Measurements from ENCODE around the gene ZMAT2. TPM values are rescaled to one million over a fixed set of nuclear protein-coding genes. Genes with fewer than 3 reads are reported as not detected.

Gene ZMAT2
- polyA plus RNA-seq, 1 donor (not counting 4 experiments of a cell fraction or from before 2014, with no cell fraction given): 75.0 TPM

DNA sequence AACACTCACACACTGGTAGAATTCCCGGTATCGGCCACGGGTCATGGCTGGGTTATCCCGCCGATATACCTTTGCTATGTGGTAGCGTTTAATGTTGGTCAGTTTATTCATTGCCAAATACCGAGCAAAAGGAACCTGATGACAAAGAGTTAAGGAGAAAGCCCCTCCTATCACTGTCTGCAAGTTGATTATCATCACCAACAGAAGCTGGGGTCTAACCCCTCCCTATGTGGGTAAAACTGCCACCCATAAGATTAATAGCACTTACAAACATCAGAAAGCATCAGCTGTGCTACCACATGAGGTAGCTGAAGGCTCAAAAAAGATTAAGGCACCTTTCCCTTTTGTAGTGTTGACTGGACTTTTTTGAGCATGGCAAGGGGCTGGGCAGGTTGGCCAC is 21.3 kb upstream of the ZMAT2 start:
- no peak overlapping the region for H2AFZ ChIP-seq (ENCODE audit: control insufficient read depth, low read length)
- H3K27ac ChIP-seq (ENCODE audit: control insufficient read depth, insufficient read depth, low read length): no peak overlapping the region
- H3K27me3 ChIP-seq (ENCODE audit: control insufficient read depth, extremely low read depth, insufficient read depth, low read length): no peaks in the 10 kb centered on the region
- no peak overlapping the region for H3K4me2 ChIP-seq (ENCODE audit: control insufficient read depth, extremely low read depth, insufficient read depth, low read depth, low read length)
- H4K20me1 ChIP-seq (ENCODE audit: control insufficient read depth, extremely low read depth, insufficient read depth, low read length): no peaks in the 10 kb centered on the region
- no peaks in the 10 kb centered on the region for H3K79me2 ChIP-seq (ENCODE audit: control insufficient read depth, insufficient read depth, low read length)
- no peaks in the 10 kb centered on the region for H3K9me1 ChIP-seq (ENCODE audit: control insufficient read depth, extremely low read depth, insufficient read depth, low read length)
- no peak for DNase-seq (ENCODE audit: low read depth, low spot score)
- no peak for FAIRE-seq
- no peak overlapping the region for H3K4me3 ChIP-seq (ENCODE audit: control insufficient read depth in 2 of 3, extremely low read depth in 1 of 3, insufficient read depth in 2 of 3, low read depth in 1 of 3, low read length in 3 of 3)
- H3K4me1 ChIP-seq (ENCODE audit: control insufficient read depth, extremely low read depth, insufficient read depth, low read length): no peaks in the 10 kb centered on the region
- H3K9ac ChIP-seq (ENCODE audit: control insufficient read depth, extremely low read depth, insufficient read depth, low read length): no peak overlapping the region
- TF ChIP-seq EZH2 (IDR thresholded peaks at IDR 0.05; ENCODE audit: low read length): no peak
- TF ChIP-seq, protein P1, sequence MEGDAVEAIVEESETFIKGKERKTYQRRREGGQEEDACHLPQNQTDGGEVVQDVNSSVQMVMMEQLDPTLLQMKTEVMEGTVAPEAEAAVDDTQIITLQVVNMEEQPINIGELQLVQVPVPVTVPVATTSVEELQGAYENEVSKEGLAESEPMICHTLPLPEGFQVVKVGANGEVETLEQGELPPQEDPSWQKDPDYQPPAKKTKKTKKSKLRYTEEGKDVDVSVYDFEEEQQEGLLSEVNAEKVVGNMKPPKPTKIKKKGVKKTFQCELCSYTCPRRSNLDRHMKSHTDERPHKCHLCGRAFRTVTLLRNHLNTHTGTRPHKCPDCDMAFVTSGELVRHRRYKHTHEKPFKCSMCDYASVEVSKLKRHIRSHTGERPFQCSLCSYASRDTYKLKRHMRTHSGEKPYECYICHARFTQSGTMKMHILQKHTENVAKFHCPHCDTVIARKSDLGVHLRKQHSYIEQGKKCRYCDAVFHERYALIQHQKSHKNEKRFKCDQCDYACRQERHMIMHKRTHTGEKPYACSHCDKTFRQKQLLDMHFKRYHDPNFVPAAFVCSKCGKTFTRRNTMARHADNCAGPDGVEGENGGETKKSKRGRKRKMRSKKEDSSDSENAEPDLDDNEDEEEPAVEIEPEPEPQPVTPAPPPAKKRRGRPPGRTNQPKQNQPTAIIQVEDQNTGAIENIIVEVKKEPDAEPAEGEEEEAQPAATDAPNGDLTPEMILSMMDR (optimal IDR thresholded peaks at IDR 0.05 in 1 of 3, IDR thresholded peaks at IDR 0.05 in 1 of 3, conservative IDR thresholded peaks at IDR 0.05 in 1 of 3; ENCODE audit: extremely low read depth in 1 of 3, insufficient read depth in 2 of 3, low read length in 3 of 3): no peak
- H3K9me3 ChIP-seq (ENCODE audit: control insufficient read depth, low read depth, low read length): no peaks in the 10 kb centered on the region
- H3K36me3 ChIP-seq (ENCODE audit: control insufficient read depth in 2 of 2, extremely low read depth in 1 of 2, insufficient read depth in 2 of 2, low read length in 2 of 2): peaks cover 32 to 37% of the 10 kb centered on the region in 2 experiments
- dilution Hi-C loops (cut with MboI; ENCODE audit: extremely low pct_ligation_motif_present, low sequenced_read_pairs): no loop called here

DNA sequence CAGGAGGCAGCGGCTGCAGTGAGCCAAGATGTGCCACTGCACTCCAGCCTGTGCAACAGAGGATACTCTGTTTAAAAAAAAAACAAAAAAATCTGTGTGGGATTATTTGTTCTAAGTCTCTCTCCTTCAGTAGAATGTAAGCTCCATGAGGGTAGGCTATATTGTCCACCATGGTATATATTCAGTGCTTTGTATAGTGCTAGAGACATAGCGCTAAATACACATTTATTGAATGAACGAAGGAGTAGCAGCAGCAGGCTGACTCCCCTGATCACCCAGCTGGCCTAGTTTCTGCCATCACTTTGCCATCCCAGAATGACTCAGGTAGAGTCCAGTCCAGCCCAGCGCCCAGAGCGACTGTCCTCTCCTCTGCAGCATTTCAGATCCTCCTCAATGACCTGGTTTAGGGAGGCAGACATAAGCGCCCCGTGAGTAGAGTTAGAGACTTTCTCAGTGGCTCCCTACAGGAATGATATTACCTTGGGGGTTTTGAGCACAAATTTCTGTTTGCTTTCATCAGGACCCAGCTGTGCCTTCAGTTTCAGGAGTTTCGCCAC is 9.8 kb upstream of the ZMAT2 start:
- Histone ChIP-seq H3K4me3 (ENCODE audit: control insufficient read depth in 2 of 3, extremely low read depth in 1 of 3, insufficient read depth in 2 of 3, low read depth in 1 of 3, low read length in 3 of 3) (peak overlapping the region; percentile 59 to 93 (median 85)), H3K79me2 (ENCODE audit: control insufficient read depth, insufficient read depth, low read length) (peaks cover 61% of the 10 kb centered on the region), H3K9me3 (ENCODE audit: control insufficient read depth, low read depth, low read length) (no peaks in the 10 kb centered on the region), H3K4me1 (ENCODE audit: control insufficient read depth, extremely low read depth, insufficient read depth, low read length) (peaks cover 5% of the 10 kb centered on the region), H4K20me1 (ENCODE audit: control insufficient read depth, extremely low read depth, insufficient read depth, low read length) (no peaks in the 10 kb centered on the region), H3K9me1 (ENCODE audit: control insufficient read depth, extremely low read depth, insufficient read depth, low read length) (no peaks in the 10 kb centered on the region), H3K4me2 (ENCODE audit: control insufficient read depth, extremely low read depth, insufficient read depth, low read depth, low read length) (peak overlapping the region; percentile 80), H3K9ac (ENCODE audit: control insufficient read depth, extremely low read depth, insufficient read depth, low read length) (peak overlapping the region; percentile 90), H3K27ac (ENCODE audit: control insufficient read depth, insufficient read depth, low read length) (peak overlapping the region; percentile 85), H3K36me3 (ENCODE audit: control insufficient read depth in 2 of 2, extremely low read depth in 1 of 2, insufficient read depth in 2 of 2, low read length in 2 of 2) (peaks cover 14 to 21% of the 10 kb centered on the region in 2 experiments), H3K27me3 (ENCODE audit: control insufficient read depth, extremely low read depth, insufficient read depth, low read length) (no peaks in the 10 kb centered on the region), H2AFZ (ENCODE audit: control insufficient read depth, low read length) (peak overlapping the region; percentile 98)
- DNase-seq (ENCODE audit: low read depth, low spot score) (no peak), FAIRE-seq (no peak)
- TF ChIP-seq, protein P1 (optimal IDR thresholded peaks at IDR 0.05 in 1 of 3, IDR thresholded peaks at IDR 0.05 in 1 of 3, conservative IDR thresholded peaks at IDR 0.05 in 1 of 3; ENCODE audit: extremely low read depth in 1 of 3, insufficient read depth in 2 of 3, low read length in 3 of 3): no peak
- dilution Hi-C loops (cut with MboI; ENCODE audit: extremely low pct_ligation_motif_present, low sequenced_read_pairs): no loop called here

All from keratinocyte (primary cell).